Measurements from ENCODE around the gene ZBTB7C. TPM values are rescaled to one million over a fixed set of nuclear protein-coding genes. Genes with fewer than 3 reads are reported as not detected.

ZBTB7C gene
- total RNA-seq, 6 experiments from 2014 or later = not detected

GRCh38 chr18:48161191-48161910 lies 247.8 kb downstream of the ZBTB7C start:
- Mint-ChIP-seq H3K36me3 (ENCODE audit: low read depth) (no peaks in the 10 kb centered on the region), H3K4me3 (peak overlapping the region; percentile 72), H3K27me3 (ENCODE audit: insufficient read depth) (peaks cover 18% of the 10 kb centered on the region), H3K9me3 (no peaks in the 10 kb centered on the region), H3K27ac (no peak overlapping the region), H3K4me1 (ENCODE audit: low read depth) (no peaks in the 10 kb centered on the region)
- TF ChIP-seq CTCF (IDR thresholded peaks at IDR 0.05) = no peak
- peak; percentile 16 for DNase-seq

DNA sequence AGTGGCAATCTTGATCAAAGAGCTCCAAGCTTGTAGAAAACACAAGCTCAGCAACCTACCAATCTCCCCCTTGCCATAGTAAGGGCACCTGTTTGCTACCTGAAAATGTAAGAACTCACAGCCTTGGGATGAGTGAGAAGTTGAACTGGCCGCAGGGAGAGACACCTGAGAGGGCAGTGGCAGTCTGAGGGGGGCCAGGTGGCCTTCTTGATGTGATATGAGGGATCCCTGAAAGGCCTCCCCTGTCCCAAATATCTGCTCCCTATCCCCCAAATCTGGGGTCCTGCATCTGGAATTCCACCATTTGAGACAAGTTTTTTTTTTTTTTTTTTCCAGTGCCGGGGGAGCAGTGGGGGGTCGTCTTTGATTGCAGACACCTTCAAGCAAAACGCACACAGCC lies 248.6 kb downstream of the ZBTB7C start:
- TF ChIP-seq CTCF (IDR thresholded peaks at IDR 0.05) = no peak
- Mint-ChIP-seq H3K27ac (no peak overlapping the region), H3K4me1 (ENCODE audit: low read depth) (no peaks in the 10 kb centered on the region), H3K36me3 (ENCODE audit: low read depth) (no peaks in the 10 kb centered on the region), H3K9me3 (no peaks in the 10 kb centered on the region), H3K27me3 (ENCODE audit: insufficient read depth) (peaks cover 18% of the 10 kb centered on the region), H3K4me3 (no peak overlapping the region)
- DNase-seq = no peak

GRCh38 chr18:48159816-48160215 lies 249.4 kb downstream of the ZBTB7C start:
- Mint-ChIP-seq H3K9me3 (no peaks in the 10 kb centered on the region), H3K4me3 (no peak overlapping the region), H3K27ac (no peak overlapping the region), H3K27me3 (ENCODE audit: insufficient read depth) (peaks cover 15% of the 10 kb centered on the region), H3K4me1 (ENCODE audit: low read depth) (no peaks in the 10 kb centered on the region), H3K36me3 (ENCODE audit: low read depth) (no peaks in the 10 kb centered on the region)
- DNase-seq = no peak
- TF ChIP-seq CTCF (IDR thresholded peaks at IDR 0.05) = no peak

DNA sequence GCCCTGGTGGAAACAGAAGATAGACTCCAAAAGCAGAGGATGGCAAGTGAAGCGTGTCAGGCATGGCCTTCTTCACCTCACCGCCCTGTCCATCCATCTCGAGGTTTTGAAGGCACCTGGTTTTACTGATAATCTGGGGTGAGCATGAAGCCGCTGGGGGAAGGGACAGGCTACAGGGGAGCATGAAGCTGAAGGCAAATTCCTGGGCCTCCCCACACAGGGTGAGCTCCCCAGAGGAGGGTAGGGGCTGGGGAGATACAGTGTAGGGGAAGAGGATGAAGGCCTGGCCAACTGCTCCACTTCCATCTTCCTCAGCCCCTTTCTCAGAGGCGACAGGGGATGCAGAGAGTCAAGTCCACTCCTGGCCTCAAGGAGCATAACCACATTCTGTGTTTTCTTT lies 250.5 kb downstream of the ZBTB7C start:
- no peak for DNase-seq
- Mint-ChIP-seq H3K36me3 (ENCODE audit: low read depth) (no peaks in the 10 kb centered on the region), H3K4me3 (no peak overlapping the region), H3K27me3 (ENCODE audit: insufficient read depth) (peaks cover 14% of the 10 kb centered on the region), H3K27ac (no peak overlapping the region), H3K4me1 (ENCODE audit: low read depth) (peaks cover 3% of the 10 kb centered on the region), H3K9me3 (no peaks in the 10 kb centered on the region)
- no peak for TF ChIP-seq CTCF (IDR thresholded peaks at IDR 0.05)

DNA sequence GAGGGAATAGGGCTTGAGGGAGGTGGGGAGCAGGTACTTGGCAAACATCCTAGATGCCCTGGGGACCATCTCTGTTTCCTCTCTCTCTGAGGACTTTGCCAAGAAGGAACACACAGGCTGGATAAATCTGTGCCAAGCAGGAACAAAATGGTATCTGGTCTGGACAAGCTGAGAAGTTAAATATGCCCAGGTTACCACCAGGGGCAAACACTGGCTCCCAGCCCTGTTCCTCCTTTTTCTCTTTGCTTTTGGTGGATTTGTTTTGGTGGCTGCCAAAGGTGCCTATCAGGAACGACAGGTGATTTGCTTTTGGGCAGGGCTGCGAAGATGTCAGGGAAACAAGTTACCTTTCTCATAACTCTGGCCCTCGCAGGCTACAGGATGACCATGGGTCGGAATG lies 251.2 kb downstream of the ZBTB7C start:
- Mint-ChIP-seq H3K27me3 (ENCODE audit: insufficient read depth) (peaks cover 12% of the 10 kb centered on the region), H3K4me1 (ENCODE audit: low read depth) (peaks cover 10% of the 10 kb centered on the region), H3K27ac (no peak overlapping the region), H3K36me3 (ENCODE audit: low read depth) (no peaks in the 10 kb centered on the region), H3K9me3 (no peaks in the 10 kb centered on the region), H3K4me3 (no peak overlapping the region)
- no peak for DNase-seq
- no peak for TF ChIP-seq CTCF (IDR thresholded peaks at IDR 0.05)

Measured in HFFc6 (cell line).